ENCODE measurements around the gene ADAMTS17.

DNA sequence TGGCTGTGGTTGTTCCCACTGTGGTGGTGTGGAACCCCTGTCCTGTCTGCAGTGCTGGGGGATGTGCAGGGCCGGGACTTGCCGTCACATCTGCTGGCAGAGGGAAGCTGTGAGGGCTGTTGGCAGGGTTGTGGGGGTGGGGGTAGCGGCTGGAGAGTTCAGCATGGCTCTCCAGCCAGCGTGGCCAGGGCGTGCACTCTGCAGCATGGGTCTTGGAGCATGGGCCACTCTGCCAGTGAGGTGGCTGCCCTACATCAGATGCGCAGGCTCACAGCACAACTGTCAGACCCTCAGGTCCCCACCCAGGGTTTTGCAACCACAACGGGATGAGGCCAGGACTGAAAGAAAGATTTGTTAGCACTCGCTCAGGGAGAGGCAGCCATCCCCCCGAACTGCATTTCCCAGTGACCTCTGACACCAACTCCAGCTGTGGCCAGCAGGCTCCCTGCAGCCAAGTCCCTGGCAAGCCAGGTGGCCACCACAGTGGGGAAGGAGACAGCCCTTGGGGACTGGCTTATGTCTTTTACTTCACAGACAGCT lies 370.8 kb downstream of the ADAMTS17 start:
- TF ChIP-seq, protein P1, sequence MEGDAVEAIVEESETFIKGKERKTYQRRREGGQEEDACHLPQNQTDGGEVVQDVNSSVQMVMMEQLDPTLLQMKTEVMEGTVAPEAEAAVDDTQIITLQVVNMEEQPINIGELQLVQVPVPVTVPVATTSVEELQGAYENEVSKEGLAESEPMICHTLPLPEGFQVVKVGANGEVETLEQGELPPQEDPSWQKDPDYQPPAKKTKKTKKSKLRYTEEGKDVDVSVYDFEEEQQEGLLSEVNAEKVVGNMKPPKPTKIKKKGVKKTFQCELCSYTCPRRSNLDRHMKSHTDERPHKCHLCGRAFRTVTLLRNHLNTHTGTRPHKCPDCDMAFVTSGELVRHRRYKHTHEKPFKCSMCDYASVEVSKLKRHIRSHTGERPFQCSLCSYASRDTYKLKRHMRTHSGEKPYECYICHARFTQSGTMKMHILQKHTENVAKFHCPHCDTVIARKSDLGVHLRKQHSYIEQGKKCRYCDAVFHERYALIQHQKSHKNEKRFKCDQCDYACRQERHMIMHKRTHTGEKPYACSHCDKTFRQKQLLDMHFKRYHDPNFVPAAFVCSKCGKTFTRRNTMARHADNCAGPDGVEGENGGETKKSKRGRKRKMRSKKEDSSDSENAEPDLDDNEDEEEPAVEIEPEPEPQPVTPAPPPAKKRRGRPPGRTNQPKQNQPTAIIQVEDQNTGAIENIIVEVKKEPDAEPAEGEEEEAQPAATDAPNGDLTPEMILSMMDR (IDR thresholded peaks at IDR 0.05 in 4 of 5, conservative IDR thresholded peaks at IDR 0.05 in 1 of 5), result no peak
- TF ChIP-seq POLR2A (IDR thresholded peaks at IDR 0.05), result no peak
